Measurements from ENCODE around the gene HNRNPM.
A peak's percentile ranks its signal among the peaks of the same experiment; 100 is the strongest.
"Not testable (repeated sequence)": the region's sequence is repeated elsewhere in the genome, so short reads cannot be mapped to it uniquely, and the experiment has no call there.

Gene HNRNPM

GRCh38 chr19:8512115-8512967 is 67.6 kb downstream of the HNRNPM start:
- in situ Hi-C loops (cut with HindIII; ENCODE audit: low sequenced_read_pairs): no loop called here
- no peak for DNase-seq (ENCODE audit: low read depth)
- no peak overlapping the region for H3K4me3 ChIP-seq (ENCODE audit: low read depth, low read length)
- TF ChIP-seq CTCF (IDR thresholded peaks at IDR 0.05; ENCODE audit: low read depth, low read length, missing control alignments): no peak

- in situ Hi-C loops (cut with HindIII; ENCODE audit: low sequenced_read_pairs): no loop called here
- no peak for DNase-seq (ENCODE audit: low read depth)
- no peak for TF ChIP-seq CTCF (IDR thresholded peaks at IDR 0.05; ENCODE audit: low read depth, low read length, missing control alignments)
- H3K4me3 ChIP-seq (ENCODE audit: low read depth, low read length): peak overlapping the region; percentile 58
Observed at GRCh38 chr19:8513036-8513686, 68.4 kb downstream of the HNRNPM start.

- H3K4me3 ChIP-seq (ENCODE audit: low read depth, low read length): peak within 1 kb of the TSS; percentile 58
- peak; percentile 83 for DNase-seq (ENCODE audit: low read depth)
- in situ Hi-C loops (cut with HindIII; ENCODE audit: low sequenced_read_pairs): no loop called here
- no peak for TF ChIP-seq CTCF (IDR thresholded peaks at IDR 0.05; ENCODE audit: low read depth, low read length, missing control alignments)
Observed at GRCh38 chr19:8513687-8514504, 69.1 kb downstream of the HNRNPM start, which contains the start of gene ZNF414. ZNF414 (minus strand) TSS chr19:8514167; CDS start chr19:8514046, 121 bp downstream.

GRCh38 chr19:8514505-8515009 is 69.8 kb downstream of the HNRNPM start:
- DNase-seq (ENCODE audit: low read depth); in situ Hi-C loops (cut with HindIII; ENCODE audit: low sequenced_read_pairs): not testable (repeated sequence)
- H3K4me3 ChIP-seq (ENCODE audit: low read depth, low read length): peak overlapping the region; percentile 58

- in situ Hi-C loops (cut with HindIII; ENCODE audit: low sequenced_read_pairs): no loop called here
- TF ChIP-seq CTCF (IDR thresholded peaks at IDR 0.05; ENCODE audit: low read depth, low read length, missing control alignments): no peak
- no peak for DNase-seq (ENCODE audit: low read depth)
Observed at GRCh38 chr19:8515317-8515716, 70.5 kb downstream of the HNRNPM start.

GRCh38 chr19:8517551-8518442 is 73.0 kb downstream of the HNRNPM start:
- in situ Hi-C loops (cut with HindIII; ENCODE audit: low sequenced_read_pairs): no loop called here
- TF ChIP-seq CTCF (IDR thresholded peaks at IDR 0.05; ENCODE audit: low read depth, low read length, missing control alignments): no peak
- DNase-seq (ENCODE audit: low read depth): no peak
- no peak overlapping the region for H3K4me3 ChIP-seq (ENCODE audit: low read depth, low read length)

More at GRCh38 chr19:8515317-8515716, 70.5 kb downstream of the HNRNPM start:
- H3K4me3 ChIP-seq (ENCODE audit: low read depth, low read length): no peak overlapping the region
